ENCODE measurements around the gene DFFA. TPM values are rescaled to one million over a fixed set of nuclear protein-coding genes. Genes with fewer than 3 reads are reported as not detected.

Gene DFFA
- total and polyA plus RNA-seq, 11 donors = 10.4 to 27.6 (median 24.5) TPM

- Histone ChIP-seq H3K4me3 (no peak overlapping the region), H3K27ac (peak overlapping the region in 9 of 12 donors; percentile 34 to 81 (median 60)), H3K4me1 (peaks cover 0 to 29% (median 18%) of the 10 kb centered on the region in 12 donors), H3K27me3 (no peaks in the 10 kb centered on the region), H3K9me3 (no peaks in the 10 kb centered on the region), H3K36me3 (peaks cover 0 to 14% (median 5%) of the 10 kb centered on the region in 9 donors)
- intact Hi-C loops (cut with DNase I) = loop anchor here in 6 of 10 donors (2.0 to 10.0 kb wide), 6 partner anchors 61 to 449 kb away; partner anchors contain the start of gene CENPS (in 3 of the 6)
- 74 to 85% (median 75%) methylated on average over 14 of the region's 14 CpGs for WGBS, 4 donors
- DNase-seq = peak in 1 of 5 donors; percentile 77
- TF ChIP-seq CTCF (IDR thresholded peaks at IDR 0.05) (no peak), POLR2A (IDR thresholded peaks at IDR 0.05) (no peak)
- ATAC-seq = peak in 3 of 4 donors; percentile 1 to 61 (median 10)
Measured at GRCh38 chr1:10495952-10496351, 23.6 kb upstream of the DFFA start.

- intact Hi-C loops (cut with DNase I) = loop anchor here in 6 of 10 donors (2.0 to 10.0 kb wide), 6 partner anchors 61 to 449 kb away; partner anchors contain the start of gene CENPS (in 3 of the 6)
- ATAC-seq = no peak
Measured at GRCh38 chr1:10495475-10495817, 23.1 kb upstream of the DFFA start.

DNA sequence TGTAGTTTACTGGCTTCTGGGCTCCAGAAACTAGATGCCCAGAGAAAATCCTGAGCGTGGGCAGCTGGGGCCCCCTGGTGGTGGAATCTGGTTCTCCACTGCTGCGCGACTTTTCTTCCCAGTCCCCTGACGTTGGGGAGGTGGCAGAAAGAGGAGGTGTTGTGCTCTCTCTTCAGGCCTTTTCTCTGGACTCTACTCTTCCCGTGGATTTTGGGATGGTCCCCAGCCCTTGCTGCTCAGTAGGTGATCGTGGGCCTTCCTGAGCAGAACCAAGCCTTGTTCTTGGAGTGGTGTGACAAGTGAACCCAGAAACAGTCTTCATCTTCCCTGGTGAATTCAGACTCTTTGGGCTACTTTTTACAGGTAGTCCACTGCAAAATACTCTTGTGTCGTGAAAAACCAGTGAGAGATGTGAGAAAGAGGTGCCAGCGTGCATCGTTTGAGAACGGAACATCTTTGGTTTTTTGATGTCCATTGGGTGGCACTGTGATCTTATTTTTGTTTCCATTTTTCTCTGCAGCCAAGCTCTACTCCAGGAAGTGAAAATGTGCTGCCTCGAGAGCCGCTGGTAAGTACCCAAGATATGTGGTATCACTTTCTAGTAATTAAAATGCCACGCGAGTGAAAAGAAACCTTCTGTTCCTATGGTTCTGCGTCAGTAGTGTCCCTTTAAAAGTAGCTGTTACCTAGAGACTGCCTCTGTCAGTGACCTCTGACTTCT is 22.6 kb upstream of the DFFA start:
- Histone ChIP-seq H3K4me3 (peak overlapping the region in 9 of 12 donors; percentile 11 to 50 (median 30)), H3K27me3 (no peaks in the 10 kb centered on the region), H3K9me3 (no peaks in the 10 kb centered on the region), H3K27ac (peak overlapping the region in 10 of 12 donors; percentile 33 to 81 (median 58)), H3K4me1 (peaks cover 0 to 28% (median 18%) of the 10 kb centered on the region in 12 donors), H3K36me3 (peaks cover 0 to 14% (median 5%) of the 10 kb centered on the region in 9 donors)
- WGBS, 4 donors = 6 to 10% (median 7%) methylated on average over 15 of the region's 15 CpGs
- TF ChIP-seq CTCF (IDR thresholded peaks at IDR 0.05) (peak; percentile 76 to 91 (median 87)), POLR2A (IDR thresholded peaks at IDR 0.05) (no peak)
- intact Hi-C loops (cut with DNase I) = loop anchor here (1.0 to 10.0 kb wide), 9 partner anchors 60 to 450 kb away; partner anchors contain the start of gene CENPS (in 8 of the 10)
- DNase-seq (peak; percentile 46 to 82 (median 63)), ATAC-seq (peak; percentile 87 to 89 (median 88))

More at GRCh38 chr1:10495475-10495817, 23.1 kb upstream of the DFFA start:
- Histone ChIP-seq H3K27me3 (no peaks in the 10 kb centered on the region), H3K27ac (peak overlapping the region in 10 of 12 donors; percentile 33 to 81 (median 58)), H3K4me1 (peaks cover 0 to 27% (median 18%) of the 10 kb centered on the region in 12 donors), H3K9me3 (no peaks in the 10 kb centered on the region), H3K36me3 (peaks cover 0 to 14% (median 5%) of the 10 kb centered on the region in 9 donors), H3K4me3 (peak overlapping the region in 5 of 12 donors; percentile 17 to 50 (median 38))
- 68 to 76% (median 73%) methylated on average over 10 of the region's 10 CpGs for WGBS, 4 donors
- no peak for DNase-seq
- TF ChIP-seq CTCF (IDR thresholded peaks at IDR 0.05) = no peak
- no peak for TF ChIP-seq POLR2A (IDR thresholded peaks at IDR 0.05)

GRCh38 chr1:10494418-10494753 is 22.1 kb upstream of the DFFA start:
- H3K27ac ChIP-seq = no peak overlapping the region
- peak in 1 of 4 donors; percentile 1 for ATAC-seq
- peak overlapping the region in 1 of 12 donors; percentile 35 for H3K4me3 ChIP-seq
- WGBS, 4 donors = 75 to 88% (median 79%) methylated on average over 5 of the region's 5 CpGs
- TF ChIP-seq CTCF (IDR thresholded peaks at IDR 0.05) = no peak
- TF ChIP-seq POLR2A (IDR thresholded peaks at IDR 0.05) = no peak
- peaks cover 0 to 30% (median 18%) of the 10 kb centered on the region in 12 donors for H3K4me1 ChIP-seq
- H3K36me3 ChIP-seq = peaks cover 0 to 19% (median 8%) of the 10 kb centered on the region in 9 donors
- no peak for DNase-seq
- intact Hi-C loops (cut with DNase I) = loop anchor here (1.0 to 10.0 kb wide), 8 partner anchors 60 to 450 kb away; partner anchors contain the start of gene CENPS (in 8 of the 10)
- H3K27me3 ChIP-seq = no peaks in the 10 kb centered on the region
- H3K9me3 ChIP-seq = no peaks in the 10 kb centered on the region
